Keratinocyte (primary cell): ENCODE measurements around the gene CUTC. TPM values are rescaled to one million over a fixed set of nuclear protein-coding genes. Genes with fewer than 3 reads are reported as not detected.

ENCODE experiments used
- DNase-seq: peaks from one replicate; pipeline ENCODE4 v3.0.0-alpha.2; 2011; ENCODE audit warnings: low read depth, missing footprints, low spot score
- FAIRE-seq: peaks from 2 replicates; lab custom pipeline; 2011; peaks lifted over from hg19 to GRCh38; lab: Jason Lieb, UNC
- H2AFZ ChIP-seq: 2 replicates; pipeline ENCODE4 v1.6.0; 2012; ENCODE audit warnings: low read length, control low read depth, inconsistent platforms; ENCODE audit not compliant: control insufficient read depth
- H3K27ac ChIP-seq: 2 replicates; pipeline ENCODE4 v1.5.1; 2011; ENCODE audit warnings: low read length; ENCODE audit not compliant: control insufficient read depth, insufficient read depth
- H3K27me3 ChIP-seq: 3 replicates; pipeline ENCODE4 v1.6.0; 2011; ENCODE audit warnings: low read length; ENCODE audit not compliant: control insufficient read depth, insufficient read depth; ENCODE audit errors: extremely low read depth
- H3K36me3 ChIP-seq, 2 experiments: 2 replicates in 1 of 2; 3 replicates in 1 of 2; pipeline ENCODE4 v1.5.1; 2011; ENCODE audit warnings: low read length in 2 of 2, mild to moderate bottlenecking in 1 of 2; ENCODE audit not compliant: control insufficient read depth in 2 of 2, insufficient read depth in 2 of 2; ENCODE audit errors: extremely low read depth in 1 of 2
- H3K4me1 ChIP-seq: 3 replicates; pipeline ENCODE4 v1.5.1; 2011; ENCODE audit warnings: low read length; ENCODE audit not compliant: control insufficient read depth, insufficient read depth; ENCODE audit errors: extremely low read depth
- H3K4me2 ChIP-seq: 3 replicates; pipeline ENCODE4 v1.6.0; 2011; ENCODE audit warnings: low read depth, low read length; ENCODE audit not compliant: control insufficient read depth, insufficient read depth; ENCODE audit errors: extremely low read depth
- H3K4me3 ChIP-seq, 3 experiments: fragments of 200-600 bp in 1 of 3; sonication (generic) in 1 of 3; 2 replicates in 2 of 3; 3 replicates in 1 of 3; pipeline ENCODE4 v1.5.1; 2011 to 2016; ENCODE audit warnings: low read length in 3 of 3, mild to moderate bottlenecking in 3 of 3, control low read depth in 2 of 3, inconsistent platforms in 1 of 3, low read depth in 1 of 3, mixed read lengths in 1 of 3, mixed run types in 1 of 3, moderate library complexity in 1 of 3; ENCODE audit not compliant: control insufficient read depth in 2 of 3, insufficient read depth in 2 of 3; ENCODE audit errors: extremely low read depth in 1 of 3
- H3K79me2 ChIP-seq: 2 replicates; pipeline ENCODE4 v1.6.0; 2012; ENCODE audit warnings: low read length; ENCODE audit not compliant: control insufficient read depth, insufficient read depth
- H3K9ac ChIP-seq: 3 replicates; pipeline ENCODE4 v1.6.0; 2011; ENCODE audit warnings: low read length; ENCODE audit not compliant: control insufficient read depth, insufficient read depth; ENCODE audit errors: extremely low read depth
- H3K9me1 ChIP-seq: 3 replicates; pipeline ENCODE4 v1.6.0; 2011; ENCODE audit warnings: low read length; ENCODE audit not compliant: control insufficient read depth, insufficient read depth; ENCODE audit errors: extremely low read depth
- H3K9me3 ChIP-seq: 2 replicates; pipeline ENCODE4 v1.5.1; 2012; ENCODE audit warnings: low read depth, low read length; ENCODE audit not compliant: control insufficient read depth
- H4K20me1 ChIP-seq: 3 replicates; pipeline ENCODE4 v1.6.0; 2011; ENCODE audit warnings: low read length; ENCODE audit not compliant: control insufficient read depth, insufficient read depth; ENCODE audit errors: extremely low read depth
- CTCF ChIP-seq, 3 experiments: IDR thresholded peaks in 1 of 3; conservative IDR thresholded peaks in 1 of 3; optimal IDR thresholded peaks in 1 of 3; 2 replicates in 2 of 3; 3 replicates in 1 of 3; pipeline versions ENCODE3 to v1.5.1; 2011; ENCODE audit warnings: low read length in 3 of 3, mild to moderate bottlenecking in 3 of 3, moderate library complexity in 2 of 3, control low read depth in 1 of 3, inconsistent platforms in 1 of 3; ENCODE audit not compliant: insufficient read depth in 2 of 3; ENCODE audit errors: extremely low read depth in 1 of 3
- EZH2 ChIP-seq: IDR thresholded peaks from one replicate; pipeline ENCODE4 v1.6.1; 2012; ENCODE audit warnings: inconsistent platforms, mild to moderate bottlenecking, low read length, moderate library complexity
- dilution Hi-C: fragments of 300-500 bp; cut with MboI; formaldehyde crosslinking; loops from one replicate; pipeline ENCODE4 v1.7.0; 2020; ENCODE audit warnings: low sequenced_read_pairs; ENCODE audit not compliant: extremely low pct_ligation_motif_present
- polyA plus RNA-seq, 5 experiments: library from polyadenylated mRNA; depleted of rRNA in 3 of 5; stranded (reverse) in 3 of 5; stranded (forward) in 1 of 5; unstranded in 1 of 5; fragments of >200 nt; gene quantifications; 1 replicate in 1 of 5; 2 replicates in 3 of 5; 3 replicates in 1 of 5; pipeline versions ENCODE4 v1.2.1 to v1.2.3, GENCODE V29; 2011 to 2012; ENCODE audit warnings: missing spikeins in 2 of 5, low read depth in 1 of 5, low replicate concordance in 1 of 5

The CUTC gene
- polyA plus RNA-seq, 1 donor (not counting 4 experiments of a cell fraction or from before 2014, with no cell fraction given) = 29.5 TPM

GRCh38 chr10:99796928-99797327 is 64.9 kb downstream of the CUTC start:
- TF ChIP-seq EZH2 (no peak), CTCF (optimal IDR thresholded peaks at IDR 0.05 in 1 of 3, IDR thresholded peaks at IDR 0.05 in 1 of 3, conservative IDR thresholded peaks at IDR 0.05 in 1 of 3; ENCODE audit: extremely low read depth in 1 of 3, insufficient read depth in 2 of 3, low read length in 3 of 3) (no peak)
- H3K9me3 ChIP-seq = no peaks in the 10 kb centered on the region
- dilution Hi-C loops = no loop called here
- H3K27me3 ChIP-seq = no peaks in the 10 kb centered on the region
- H3K9me1 ChIP-seq = no peaks in the 10 kb centered on the region
- H3K4me3 ChIP-seq = no peak overlapping the region
- H2AFZ ChIP-seq = no peak overlapping the region
- DNase-seq (no peak), FAIRE-seq (no peak)
- peaks cover 0 to 4% of the 10 kb centered on the region in 2 experiments for H3K36me3 ChIP-seq
- H3K4me1 ChIP-seq = no peaks in the 10 kb centered on the region
- no peaks in the 10 kb centered on the region for H3K79me2 ChIP-seq
- no peaks in the 10 kb centered on the region for H4K20me1 ChIP-seq
- H3K27ac ChIP-seq = no peak overlapping the region
- H3K9ac ChIP-seq = no peak overlapping the region
- H3K4me2 ChIP-seq = no peak overlapping the region

- no peak for TF ChIP-seq EZH2
Measured at GRCh38 chr10:99798031-99798430, 66.0 kb downstream of the CUTC start.

GRCh38 chr10:99798920-99799319 is 66.9 kb downstream of the CUTC start:
- no peak overlapping the region for H3K9ac ChIP-seq
- H2AFZ ChIP-seq = no peak overlapping the region
- no peaks in the 10 kb centered on the region for H3K4me1 ChIP-seq
- peaks cover 0 to 4% of the 10 kb centered on the region in 2 experiments for H3K36me3 ChIP-seq
- DNase-seq = no peak
- no peaks in the 10 kb centered on the region for H3K9me1 ChIP-seq
- no peaks in the 10 kb centered on the region for H4K20me1 ChIP-seq
- no peak overlapping the region for H3K4me2 ChIP-seq
- H3K79me2 ChIP-seq = no peaks in the 10 kb centered on the region
- FAIRE-seq = no peak
- dilution Hi-C loops = no loop called here
- no peak overlapping the region for H3K4me3 ChIP-seq
- TF ChIP-seq EZH2 (no peak), CTCF (optimal IDR thresholded peaks at IDR 0.05 in 1 of 3, IDR thresholded peaks at IDR 0.05 in 1 of 3, conservative IDR thresholded peaks at IDR 0.05 in 1 of 3; ENCODE audit: extremely low read depth in 1 of 3, insufficient read depth in 2 of 3, low read length in 3 of 3) (no peak)
- H3K9me3 ChIP-seq = no peaks in the 10 kb centered on the region
- H3K27ac ChIP-seq = no peak overlapping the region
- H3K27me3 ChIP-seq = no peaks in the 10 kb centered on the region

More at GRCh38 chr10:99798031-99798430, 66.0 kb downstream of the CUTC start:
- no peaks in the 10 kb centered on the region for H3K9me3 ChIP-seq
- H3K36me3 ChIP-seq = peaks cover 0 to 4% of the 10 kb centered on the region in 2 experiments
- H3K9ac ChIP-seq = no peak overlapping the region
- dilution Hi-C loops = no loop called here
- H3K9me1 ChIP-seq = no peaks in the 10 kb centered on the region
- no peaks in the 10 kb centered on the region for H3K79me2 ChIP-seq
- FAIRE-seq (no peak), DNase-seq (no peak)
- no peak overlapping the region for H3K4me3 ChIP-seq
- H3K27ac ChIP-seq = no peak overlapping the region
- no peaks in the 10 kb centered on the region for H4K20me1 ChIP-seq
- H3K27me3 ChIP-seq = no peaks in the 10 kb centered on the region
- H3K4me1 ChIP-seq = no peaks in the 10 kb centered on the region
- no peak overlapping the region for H2AFZ ChIP-seq
- no peak overlapping the region for H3K4me2 ChIP-seq
